IMR-90 (cell line): ENCODE measurements around the gene LGI2.

ENCODE experiments used
- BHLHE40 ChIP-seq: fragments of 150-350 bp; IDR thresholded peaks from 2 replicates; pipeline ENCODE4 v1.6.1; 2016; ENCODE audit warnings: mild to moderate bottlenecking, low read depth, low read length
- CHD1 ChIP-seq: IDR thresholded peaks from 2 replicates; pipeline ENCODE4 v1.6.1; 2012; ENCODE audit warnings: low read depth, low read length, improper control_type of control experiment
- MAFK ChIP-seq: IDR thresholded peaks from 2 replicates; pipeline ENCODE4 v1.6.1; 2012; ENCODE audit warnings: low read depth, low read length, improper control_type of control experiment
- NFE2L2 ChIP-seq: fragments of 150-350 bp; IDR thresholded peaks from 2 replicates; pipeline ENCODE4 v1.6.1; 2016; ENCODE audit warnings: low read depth, mild to moderate bottlenecking, low read length
- POLR2A ChIP-seq: IDR thresholded peaks from 2 replicates; pipeline ENCODE4 v1.6.1; 2012; ENCODE audit warnings: mild to moderate bottlenecking, low read depth, low read length
- RFX5 ChIP-seq: IDR thresholded peaks from 2 replicates; pipeline ENCODE4 v1.8.0; 2012; ENCODE audit warnings: low read depth, mild to moderate bottlenecking, low read length, moderate library complexity
- TF ChIP-seq, protein P1 (sequence below): conservative IDR thresholded peaks from 2 replicates; pipeline ENCODE4 v1.5.1; 2012; ENCODE audit warnings: mild to moderate bottlenecking, low read depth, low read length, improper control_type of control experiment

DNA sequence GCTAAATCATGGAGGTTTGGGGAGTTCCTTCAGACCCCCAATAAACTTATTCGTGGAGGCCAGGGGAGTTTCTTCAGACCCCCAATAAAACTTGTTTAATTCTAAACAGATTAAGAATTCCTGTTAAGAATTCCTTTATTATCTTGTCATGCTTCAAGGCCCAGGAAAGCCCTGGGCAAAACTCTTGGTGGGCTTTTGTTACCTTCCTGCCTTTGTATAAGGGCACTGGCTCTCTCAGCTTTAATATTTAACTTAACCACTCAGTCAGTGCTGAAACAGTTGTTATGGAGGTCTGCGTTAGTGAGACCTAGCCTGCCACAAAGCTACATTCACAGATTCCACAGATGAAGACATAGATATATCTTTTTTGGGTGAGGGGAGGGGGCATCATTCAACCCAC, 29.0 kb upstream of the LGI2 start:
- TF ChIP-seq, protein P1, sequence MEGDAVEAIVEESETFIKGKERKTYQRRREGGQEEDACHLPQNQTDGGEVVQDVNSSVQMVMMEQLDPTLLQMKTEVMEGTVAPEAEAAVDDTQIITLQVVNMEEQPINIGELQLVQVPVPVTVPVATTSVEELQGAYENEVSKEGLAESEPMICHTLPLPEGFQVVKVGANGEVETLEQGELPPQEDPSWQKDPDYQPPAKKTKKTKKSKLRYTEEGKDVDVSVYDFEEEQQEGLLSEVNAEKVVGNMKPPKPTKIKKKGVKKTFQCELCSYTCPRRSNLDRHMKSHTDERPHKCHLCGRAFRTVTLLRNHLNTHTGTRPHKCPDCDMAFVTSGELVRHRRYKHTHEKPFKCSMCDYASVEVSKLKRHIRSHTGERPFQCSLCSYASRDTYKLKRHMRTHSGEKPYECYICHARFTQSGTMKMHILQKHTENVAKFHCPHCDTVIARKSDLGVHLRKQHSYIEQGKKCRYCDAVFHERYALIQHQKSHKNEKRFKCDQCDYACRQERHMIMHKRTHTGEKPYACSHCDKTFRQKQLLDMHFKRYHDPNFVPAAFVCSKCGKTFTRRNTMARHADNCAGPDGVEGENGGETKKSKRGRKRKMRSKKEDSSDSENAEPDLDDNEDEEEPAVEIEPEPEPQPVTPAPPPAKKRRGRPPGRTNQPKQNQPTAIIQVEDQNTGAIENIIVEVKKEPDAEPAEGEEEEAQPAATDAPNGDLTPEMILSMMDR, result no peak
- no peak for TF ChIP-seq RFX5
- no peak for TF ChIP-seq NFE2L2
- TF ChIP-seq BHLHE40, result no peak
- TF ChIP-seq POLR2A, result no peak
- no peak for TF ChIP-seq MAFK
- no peak for TF ChIP-seq CHD1
